ENCODE measurements around the gene AURKAIP1.

AURKAIP1 gene

DNA sequence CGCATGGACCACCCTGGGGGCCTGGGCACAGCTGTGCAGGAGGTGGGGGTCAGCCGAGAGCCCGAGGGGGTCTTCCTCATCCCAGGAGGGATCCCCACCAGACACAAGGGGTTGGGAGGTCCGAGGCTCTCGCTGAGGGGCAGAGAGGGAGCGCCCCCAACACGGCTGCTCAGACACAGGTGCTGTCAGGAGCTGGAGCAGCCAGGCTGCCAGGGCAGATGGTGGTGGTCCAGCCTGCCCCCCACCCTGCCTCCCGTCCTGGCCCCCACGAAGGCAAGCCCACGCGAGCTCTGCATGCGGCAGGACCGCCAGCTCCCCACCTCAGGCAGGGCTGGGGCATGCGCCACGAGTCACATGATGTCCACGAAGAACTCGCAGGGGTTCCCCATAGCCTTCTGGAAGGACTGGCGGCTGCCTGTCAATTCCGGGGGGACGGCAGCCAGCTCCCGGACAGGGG, 39.2 kb downstream of the AURKAIP1 start:
- FAIRE-seq (no peak), DNase-seq (ENCODE audit: insufficient read length, low spot score) (no peak)
- TF ChIP-seq TAF1 (IDR thresholded peaks at IDR 0.05; ENCODE audit: low read depth, low read length) = no peak

- no peak for DNase-seq (ENCODE audit: insufficient read length, low spot score)
- TF ChIP-seq TAF1 (IDR thresholded peaks at IDR 0.05; ENCODE audit: low read depth, low read length) (no peak), POU2F2 (IDR thresholded peaks at IDR 0.05; ENCODE audit: low read depth, low read length) (no peak), POLR2AphosphoS5 (IDR thresholded peaks at IDR 0.05; ENCODE audit: low read depth, low read length) (no peak), POLR2A (IDR thresholded peaks at IDR 0.05; ENCODE audit: low read depth, low read length) (no peak), PAX5 (IDR thresholded peaks at IDR 0.05; ENCODE audit: insufficient read depth, low read length, severe bottlenecking) (no peak), SPI1 (IDR thresholded peaks at IDR 0.05; ENCODE audit: low read depth, low read length) (no peak)
- FAIRE-seq = no peak
Measured at GRCh38 chr1:1335283-1335682, 39.7 kb downstream of the AURKAIP1 start.

DNA sequence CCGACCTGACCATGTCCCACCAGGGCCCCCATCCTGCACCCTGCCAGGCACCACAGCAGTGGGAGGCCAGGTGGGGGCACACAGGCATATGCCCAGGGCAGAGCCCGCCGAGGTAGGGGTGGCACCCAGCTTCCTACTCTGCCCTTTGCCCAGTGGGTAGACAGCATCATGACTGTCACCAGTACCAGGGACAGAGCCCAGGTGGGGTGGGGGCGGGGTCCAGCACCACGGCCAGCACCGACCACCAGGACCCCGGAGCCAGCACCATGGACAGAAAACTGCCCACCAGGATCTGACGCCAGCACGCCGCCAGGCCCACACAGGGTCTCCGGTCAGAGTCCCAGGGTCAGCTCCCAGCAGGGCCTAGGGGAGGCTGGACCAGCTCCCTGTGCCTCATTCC, 40.2 kb downstream of the AURKAIP1 start:
- FAIRE-seq (no peak), DNase-seq (ENCODE audit: insufficient read length, low spot score) (no peak)
- TF ChIP-seq POU2F2 (IDR thresholded peaks at IDR 0.05; ENCODE audit: low read depth, low read length) = no peak
- TF ChIP-seq TAF1 (IDR thresholded peaks at IDR 0.05; ENCODE audit: low read depth, low read length) = no peak
- no peak for TF ChIP-seq PAX5 (IDR thresholded peaks at IDR 0.05; ENCODE audit: insufficient read depth, low read length, severe bottlenecking)
- no peak for TF ChIP-seq POLR2AphosphoS5 (IDR thresholded peaks at IDR 0.05; ENCODE audit: low read depth, low read length)
- TF ChIP-seq SPI1 (IDR thresholded peaks at IDR 0.05; ENCODE audit: low read depth, low read length) = no peak
- TF ChIP-seq POLR2A (IDR thresholded peaks at IDR 0.05; ENCODE audit: low read depth, low read length) = no peak

DNA sequence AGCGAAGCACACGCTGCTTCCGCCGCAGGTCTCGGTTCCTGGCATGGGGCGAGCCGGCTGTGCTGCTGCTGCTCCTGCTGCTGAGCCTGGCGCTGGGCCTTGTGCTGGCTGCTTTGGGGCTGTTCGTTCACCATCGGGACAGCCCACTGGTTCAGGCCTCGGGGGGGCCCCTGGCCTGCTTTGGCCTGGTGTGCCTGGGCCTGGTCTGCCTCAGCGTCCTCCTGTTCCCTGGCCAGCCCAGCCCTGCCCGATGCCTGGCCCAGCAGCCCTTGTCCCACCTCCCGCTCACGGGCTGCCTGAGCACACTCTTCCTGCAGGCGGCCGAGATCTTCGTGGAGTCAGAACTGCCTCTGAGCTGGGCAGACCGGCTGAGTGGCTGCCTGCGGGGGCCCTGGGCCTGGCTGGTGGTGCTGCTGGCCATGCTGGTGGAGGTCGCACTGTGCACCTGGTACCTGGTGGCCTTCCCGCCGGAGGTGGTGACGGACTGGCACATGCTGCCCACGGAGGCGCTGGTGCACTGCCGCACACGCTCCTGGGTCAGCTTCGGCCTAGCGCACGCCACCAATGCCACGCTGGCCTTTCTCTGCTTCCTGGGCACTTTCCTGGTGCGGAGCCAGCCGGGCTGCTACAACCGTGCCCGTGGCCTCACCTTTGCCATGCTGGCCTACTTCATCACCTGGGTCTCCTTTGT, 41.3 kb downstream of the AURKAIP1 start:
- no peak for DNase-seq (ENCODE audit: insufficient read length, low spot score)
- no peak for FAIRE-seq
- no peak for TF ChIP-seq POU2F2 (IDR thresholded peaks at IDR 0.05; ENCODE audit: low read depth, low read length)
- no peak for TF ChIP-seq POLR2AphosphoS5 (IDR thresholded peaks at IDR 0.05; ENCODE audit: low read depth, low read length)
- no peak for TF ChIP-seq PAX5 (IDR thresholded peaks at IDR 0.05; ENCODE audit: insufficient read depth, low read length, severe bottlenecking)
- TF ChIP-seq TAF1 (IDR thresholded peaks at IDR 0.05; ENCODE audit: low read depth, low read length) = no peak
- TF ChIP-seq SPI1 (IDR thresholded peaks at IDR 0.05; ENCODE audit: low read depth, low read length) = no peak
- TF ChIP-seq POLR2A (IDR thresholded peaks at IDR 0.05; ENCODE audit: low read depth, low read length) = no peak

GRCh38 chr1:1332774-1333480, 42.1 kb downstream of the AURKAIP1 start:
- no peak for FAIRE-seq
- TF ChIP-seq POU2F2 (IDR thresholded peaks at IDR 0.05; ENCODE audit: low read depth, low read length) = no peak
- TF ChIP-seq POLR2AphosphoS5 (IDR thresholded peaks at IDR 0.05; ENCODE audit: low read depth, low read length) = no peak
- no peak for TF ChIP-seq SPI1 (IDR thresholded peaks at IDR 0.05; ENCODE audit: low read depth, low read length)
- no peak for TF ChIP-seq POLR2A (IDR thresholded peaks at IDR 0.05; ENCODE audit: low read depth, low read length)
- TF ChIP-seq TAF1 (IDR thresholded peaks at IDR 0.05; ENCODE audit: low read depth, low read length) = no peak
- no peak for TF ChIP-seq PAX5 (IDR thresholded peaks at IDR 0.05; ENCODE audit: insufficient read depth, low read length, severe bottlenecking)
- no peak for DNase-seq (ENCODE audit: insufficient read length, low spot score)

GRCh38 chr1:1332031-1332755, 42.8 kb downstream of the AURKAIP1 start:
- no peak for FAIRE-seq
- no peak for DNase-seq (ENCODE audit: insufficient read length, low spot score)
- TF ChIP-seq TAF1 (IDR thresholded peaks at IDR 0.05; ENCODE audit: low read depth, low read length) (no peak), POU2F2 (IDR thresholded peaks at IDR 0.05; ENCODE audit: low read depth, low read length) (no peak), PAX5 (IDR thresholded peaks at IDR 0.05; ENCODE audit: insufficient read depth, low read length, severe bottlenecking) (no peak), SPI1 (IDR thresholded peaks at IDR 0.05; ENCODE audit: low read depth, low read length) (no peak), POLR2A (IDR thresholded peaks at IDR 0.05; ENCODE audit: low read depth, low read length) (no peak), POLR2AphosphoS5 (IDR thresholded peaks at IDR 0.05; ENCODE audit: low read depth, low read length) (no peak; the same call in 1 of the 2 replicates)

DNA sequence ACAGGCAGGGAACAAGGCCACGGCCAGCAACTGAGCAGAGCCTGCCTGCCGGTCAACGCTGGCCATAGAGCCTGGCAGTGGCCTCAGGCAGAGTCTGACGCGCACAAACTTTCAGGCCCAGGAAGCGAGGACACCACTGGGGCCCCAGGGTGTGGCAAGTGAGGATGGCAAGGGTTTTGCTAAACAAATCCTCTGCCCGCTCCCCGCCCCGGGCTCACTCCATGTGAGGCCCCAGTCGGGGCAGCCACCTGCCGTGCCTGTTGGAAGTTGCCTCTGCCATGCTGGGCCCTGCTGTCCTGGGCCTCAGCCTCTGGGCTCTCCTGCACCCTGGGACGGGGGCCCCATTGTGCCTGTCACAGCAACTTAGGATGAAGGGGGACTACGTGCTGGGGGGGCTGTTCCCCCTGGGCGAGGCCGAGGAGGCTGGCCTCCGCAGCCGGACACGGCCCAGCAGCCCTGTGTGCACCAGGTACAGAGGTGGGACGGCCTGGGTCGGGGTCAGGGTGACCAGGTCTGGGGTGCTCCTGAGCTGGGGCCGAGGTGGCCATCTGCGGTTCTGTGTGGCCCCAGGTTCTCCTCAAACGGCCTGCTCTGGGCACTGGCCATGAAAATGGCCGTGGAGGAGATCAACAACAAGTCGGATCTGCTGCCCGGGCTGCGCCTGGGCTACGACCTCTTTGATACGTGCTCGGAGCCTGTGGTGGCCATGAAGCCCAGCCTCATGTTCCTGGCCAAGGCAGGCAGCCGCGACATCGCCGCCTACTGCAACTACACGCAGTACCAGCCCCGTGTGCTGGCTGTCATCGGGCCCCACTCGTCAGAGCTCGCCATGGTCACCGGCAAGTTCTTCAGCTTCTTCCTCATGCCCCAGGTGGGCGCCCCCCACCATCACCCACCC, 43.7 kb downstream of the AURKAIP1 start, which contains the start of gene TAS1R3:
Gene TAS1R3, plus strand, starts transcription at position 213 of the 898 bp plus-strand sequence. Its CDS starts 66 bp downstream, at position 279.
- no peak for DNase-seq (ENCODE audit: insufficient read length, low spot score)
- FAIRE-seq = no peak
- no peak for TF ChIP-seq SPI1 (IDR thresholded peaks at IDR 0.05; ENCODE audit: low read depth, low read length)
- TF ChIP-seq TAF1 (IDR thresholded peaks at IDR 0.05; ENCODE audit: low read depth, low read length) = no peak
- no peak for TF ChIP-seq POU2F2 (IDR thresholded peaks at IDR 0.05; ENCODE audit: low read depth, low read length)
- TF ChIP-seq POLR2A (IDR thresholded peaks at IDR 0.05; ENCODE audit: low read depth, low read length) = 0 out of 2 replicates have a peak, but pooled peaks have one; percentile 19
- TF ChIP-seq POLR2AphosphoS5 (IDR thresholded peaks at IDR 0.05; ENCODE audit: low read depth, low read length) = no peak

DNA sequence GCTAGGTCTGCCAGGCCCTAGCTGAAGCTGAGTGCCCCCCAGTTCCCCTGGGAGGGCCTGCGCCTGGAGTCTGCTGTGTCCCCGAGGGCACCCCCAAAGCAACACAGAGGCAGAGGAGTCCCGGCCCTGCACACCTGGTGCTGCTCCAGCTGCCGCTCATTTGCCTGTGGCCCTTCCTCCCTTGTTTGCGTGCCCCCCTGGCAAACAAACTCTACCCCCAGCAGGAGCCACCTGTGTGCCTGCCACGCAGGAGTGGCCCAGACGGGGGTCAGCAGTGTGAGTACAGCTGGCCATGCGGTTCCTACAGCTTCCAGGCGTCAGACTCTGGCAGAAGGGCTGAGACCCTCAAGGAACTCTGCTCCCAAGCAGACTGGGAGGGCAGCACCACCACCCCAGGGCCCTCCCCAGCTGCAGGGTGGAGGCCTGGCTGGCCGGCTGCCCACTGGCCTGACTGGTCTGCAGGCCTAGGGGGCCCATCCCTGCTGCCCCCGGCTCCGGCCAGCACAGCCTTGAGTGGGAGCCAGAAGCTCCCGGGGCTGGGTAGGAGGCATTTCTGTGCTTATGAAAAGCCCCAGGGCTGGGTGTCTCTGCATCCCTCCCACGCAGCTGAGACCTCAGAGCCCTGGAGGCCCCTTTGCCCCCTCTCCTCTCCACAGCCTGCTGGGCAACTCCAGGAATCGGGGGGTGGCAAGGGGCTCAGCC, 44.5 kb downstream of the AURKAIP1 start:
- DNase-seq (ENCODE audit: insufficient read length, low spot score) = no peak
- no peak for TF ChIP-seq POLR2A (IDR thresholded peaks at IDR 0.05; ENCODE audit: low read depth, low read length)
- no peak for FAIRE-seq
